Sigmoid colon (tissue), 7 donors: Measurements from ENCODE around the gene RAE1. TPM values are rescaled to one million over a fixed set of nuclear protein-coding genes. Genes with fewer than 3 reads are reported as not detected.

ENCODE experiments used
- DNase-seq: peaks from one replicate; pipeline ENCODE4 v3.0.0-alpha.2; 2019
- H3K27ac ChIP-seq, 4 donors: fragments of 200-600 bp; sonication (generic); one replicate each; pipeline ENCODE4 v1.5.1; 2016 to 2019; ENCODE audit warnings: mild to moderate bottlenecking in 1 of 4
- H3K27me3 ChIP-seq, 3 donors: fragments of 200-600 bp; sonication (generic); one replicate each; pipeline ENCODE4 v1.5.1; 2019; ENCODE audit warnings: mild to moderate bottlenecking in 1 of 3
- H3K36me3 ChIP-seq, 4 donors: fragments of 200-600 bp; sonication (generic); one replicate each; pipeline ENCODE4 v1.5.1; 2016 to 2019
- H3K4me1 ChIP-seq, 4 donors: fragments of 200-600 bp; sonication (generic); one replicate each; pipeline ENCODE4 v1.5.1; 2017 to 2019
- H3K4me3 ChIP-seq, 4 donors: fragments of 200-600 bp; sonication (generic); one replicate each; pipeline ENCODE4 v1.5.1; 2017 to 2019; ENCODE audit warnings: mild to moderate bottlenecking in 2 of 4, moderate library complexity in 1 of 4
- H3K9me3 ChIP-seq, 4 donors: fragments of 200-600 bp in 3 of 4; sonication (generic) in 3 of 4; one replicate each; pipeline versions ENCODE4 v1.5.1 to v1.6.1; 2013 to 2019
- CTCF ChIP-seq, 4 experiments: fragments of 450-650 bp in 3 of 4; fragments of 200-600 bp in 1 of 4; IDR thresholded peaks; one replicate each; pipeline ENCODE4 v1.5.1; 2016 to 2019; ENCODE audit warnings: antibody characterized with exemption in 4 of 4, mild to moderate bottlenecking in 3 of 4, moderate library complexity in 2 of 4
- EP300 ChIP-seq, 4 donors: sonication (generic); formaldehyde crosslinking; IDR thresholded peaks; one replicate each; pipeline ENCODE4 v1.6.1; 2017; ENCODE audit warnings: antibody characterized with exemption in 4 of 4
- POLR2A ChIP-seq, 2 donors: fragments of 450-650 bp; IDR thresholded peaks; one replicate each; pipeline ENCODE4 v1.6.1; 2016; ENCODE audit warnings: antibody characterized with exemption in 2 of 2, mild to moderate bottlenecking in 2 of 2, moderate library complexity in 2 of 2
- POLR2AphosphoS5 ChIP-seq, 4 donors: sonication (generic); formaldehyde crosslinking; IDR thresholded peaks; one replicate each; pipeline ENCODE4 v1.6.1; 2017; ENCODE audit warnings: antibody characterized with exemption in 4 of 4
- WGBS, 2 donors: extraction: QIAGEN DNeasy Blood & Tissue Kit; methylation state at CpG; one replicate each; pipeline ENCODE4 v1.1.7; 2013; 5-methylcytosine and 5-hydroxymethylcytosine counted together
- intact Hi-C: fragments of 100-400 bp; cut with DNase I; formaldehyde crosslinking; loops from one replicate; pipeline ENCODE4 v1.15.1; 2023
- polyA plus RNA-seq, 3 donors: library from polyadenylated mRNA; stranded (reverse); fragments of 200-250 nt; gene quantifications; one replicate each; pipeline ENCODE4 v1.2.3, GENCODE V29; 2013
- total RNA-seq, 4 donors: library from RNA; depleted of rRNA; stranded (reverse); fragments of >200 nt; gene quantifications; one replicate each; pipeline ENCODE4 v1.1.0, GENCODE V29; 2016
- donor health status: healthy with polysubstance abuse.
- donor health status: Bipolar disorder and iron deficiency.
- donor health status: healthy.

Gene RAE1
- total and polyA plus RNA-seq, 7 donors = 13.6 to 20.9 (median 16.4) TPM

- no peaks in the 10 kb centered on the region for H3K4me1 ChIP-seq
- no peaks in the 10 kb centered on the region for H3K9me3 ChIP-seq
- intact Hi-C loops = no loop called here
- H3K27ac ChIP-seq = peak overlapping the region in 1 of 4 donors; percentile 35
- TF ChIP-seq CTCF (IDR thresholded peaks at IDR 0.05) = no peak
- no peak for TF ChIP-seq POLR2AphosphoS5 (IDR thresholded peaks at IDR 0.05)
- no peak for TF ChIP-seq EP300 (IDR thresholded peaks at IDR 0.05)
- no peak for TF ChIP-seq POLR2A (IDR thresholded peaks at IDR 0.05)
- DNase-seq = peak; percentile 57
- H3K36me3 ChIP-seq = peaks cover 39 to 95% (median 59%) of the 10 kb centered on the region in 4 donors
- H3K4me3 ChIP-seq = no peak overlapping the region
- H3K27me3 ChIP-seq = no peaks in the 10 kb centered on the region
- WGBS, 2 donors = 80% methylated on average over 12 of the region's 12 CpGs
These were observed 23.4 kb downstream of the RAE1 start for GRCh38 chr20:57374343-57374930.

- Histone ChIP-seq H3K4me3 (peak overlapping the region in 1 of 4 donors; percentile 1), H3K27me3 (no peaks in the 10 kb centered on the region), H3K4me1 (no peaks in the 10 kb centered on the region), H3K27ac (peak overlapping the region in 2 of 4 donors; percentile 13 to 35), H3K36me3 (peaks cover 36 to 89% (median 53%) of the 10 kb centered on the region in 4 donors), H3K9me3 (no peaks in the 10 kb centered on the region)
- intact Hi-C loops = no loop called here
- 87% methylated on average over 14 of the region's 14 CpGs for WGBS, 2 donors
- peak; percentile 70 for DNase-seq
- no peak for TF ChIP-seq EP300 (IDR thresholded peaks at IDR 0.05)
These were observed 24.0 kb downstream of the RAE1 start for GRCh38 chr20:57374931-57375651.

GRCh38 chr20:57375652-57376230 is 24.7 kb downstream of the RAE1 start:
- TF ChIP-seq EP300 (IDR thresholded peaks at IDR 0.05) (no peak), CTCF (IDR thresholded peaks at IDR 0.05) (no peak), POLR2A (IDR thresholded peaks at IDR 0.05) (no peak), POLR2AphosphoS5 (IDR thresholded peaks at IDR 0.05) (no peak)
- peaks cover 30 to 87% (median 46%) of the 10 kb centered on the region in 4 donors for H3K36me3 ChIP-seq
- no peaks in the 10 kb centered on the region for H3K9me3 ChIP-seq
- no peak for DNase-seq
- H3K4me3 ChIP-seq = peak overlapping the region in 1 of 4 donors; percentile 1
- H3K4me1 ChIP-seq = no peaks in the 10 kb centered on the region
- intact Hi-C loops = no loop called here
- WGBS, 2 donors = 92 to 95% methylated on average over 10 of the region's 10 CpGs
- no peak overlapping the region for H3K27ac ChIP-seq
- no peaks in the 10 kb centered on the region for H3K27me3 ChIP-seq

- H3K9me3 ChIP-seq = no peaks in the 10 kb centered on the region
- peaks cover 0 to 4% (median 0%) of the 10 kb centered on the region in 4 donors for H3K4me1 ChIP-seq
- 87 to 89% methylated on average over 13 of the region's 13 CpGs for WGBS, 2 donors
- intact Hi-C loops = no loop called here
- H3K27ac ChIP-seq = no peak overlapping the region
- TF ChIP-seq EP300 (IDR thresholded peaks at IDR 0.05) = no peak
- TF ChIP-seq CTCF (IDR thresholded peaks at IDR 0.05) = no peak
- no peak for TF ChIP-seq POLR2A (IDR thresholded peaks at IDR 0.05)
- no peak for TF ChIP-seq POLR2AphosphoS5 (IDR thresholded peaks at IDR 0.05)
- H3K36me3 ChIP-seq = peaks cover 21 to 75% (median 32%) of the 10 kb centered on the region in 4 donors
- no peak for DNase-seq
- H3K27me3 ChIP-seq = no peaks in the 10 kb centered on the region
- no peak overlapping the region for H3K4me3 ChIP-seq
These were observed 26.3 kb downstream of the RAE1 start for GRCh38 chr20:57377350-57377749.

- H3K4me1 ChIP-seq = peaks cover 0 to 4% (median 0%) of the 10 kb centered on the region in 4 donors
- intact Hi-C loops = no loop called here
- TF ChIP-seq POLR2AphosphoS5 (IDR thresholded peaks at IDR 0.05) = no peak
- TF ChIP-seq CTCF (IDR thresholded peaks at IDR 0.05) = no peak
- no peak for TF ChIP-seq EP300 (IDR thresholded peaks at IDR 0.05)
- no peak for TF ChIP-seq POLR2A (IDR thresholded peaks at IDR 0.05)
- 89 to 93% methylated on average over 16 of the region's 16 CpGs for WGBS, 2 donors
- H3K4me3 ChIP-seq = no peak overlapping the region
- no peak for DNase-seq
- no peak overlapping the region for H3K27ac ChIP-seq
- H3K36me3 ChIP-seq = peaks cover 21 to 67% (median 27%) of the 10 kb centered on the region in 4 donors
- H3K9me3 ChIP-seq = no peaks in the 10 kb centered on the region
- H3K27me3 ChIP-seq = no peaks in the 10 kb centered on the region
These were observed 27.1 kb downstream of the RAE1 start for GRCh38 chr20:57378107-57378506.
